Measurements from ENCODE around the gene PAK1. TPM values are rescaled to one million over a fixed set of nuclear protein-coding genes. Genes with fewer than 3 reads are reported as not detected.

The PAK1 gene
- total RNA-seq, 2 experiments from 2014 or later: 56.0 to 59.0 TPM

DNA sequence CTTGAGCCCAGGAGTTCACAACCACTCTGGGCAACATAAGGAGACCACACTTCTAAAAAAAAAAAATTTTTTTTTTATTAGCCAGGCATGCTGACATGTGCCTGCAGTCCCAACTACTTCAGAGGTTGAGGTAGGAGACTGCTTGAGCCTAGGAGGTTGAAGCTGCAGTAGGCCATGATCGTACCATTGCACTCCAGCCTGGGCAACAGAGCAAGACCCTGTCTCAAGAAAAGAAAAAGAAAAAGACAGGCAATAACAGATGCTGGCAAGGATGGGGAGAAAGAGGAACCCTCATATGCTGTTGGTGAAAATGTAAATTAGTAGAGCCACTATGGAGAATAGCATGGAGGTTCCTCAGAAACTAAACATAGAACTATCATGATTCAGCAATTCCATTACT, 64.8 kb downstream of the PAK1 start:
- POLR2A ChIA-PET: no interaction called here
- no peak overlapping the region for H3K4me3 Mint-ChIP-seq
- peaks cover 25% of the 10 kb centered on the region for H3K36me3 Mint-ChIP-seq (ENCODE audit: low read depth)
- CTCF ChIA-PET: no interaction called here
- peaks cover 47% of the 10 kb centered on the region for H3K4me1 Mint-ChIP-seq
- no peak overlapping the region for H3K27ac Mint-ChIP-seq
- no peaks in the 10 kb centered on the region for H3K27me3 Mint-ChIP-seq
- DNase-seq: no peak
- no peaks in the 10 kb centered on the region for H3K9me3 Mint-ChIP-seq

DNA sequence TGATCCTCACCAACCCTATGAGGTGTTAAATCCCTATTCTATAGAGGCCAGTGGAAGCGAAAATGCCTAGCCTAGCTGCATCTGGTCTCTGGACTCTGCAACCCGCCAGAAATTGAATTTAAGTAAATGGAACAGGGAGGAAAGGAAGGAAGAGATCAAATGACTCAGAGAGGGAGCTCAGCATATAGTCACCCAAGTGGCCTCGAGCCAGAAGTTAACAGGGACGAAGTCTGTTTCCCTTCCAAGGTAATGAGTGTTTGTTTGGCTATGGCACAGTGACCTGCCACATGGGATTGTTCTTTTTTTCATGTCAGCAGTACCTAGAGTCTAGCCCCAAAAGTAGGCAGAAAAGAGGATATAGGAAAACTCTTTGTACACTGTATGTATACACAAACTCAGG, 66.3 kb downstream of the PAK1 start:
- POLR2A ChIA-PET: no interaction called here
- H3K27ac Mint-ChIP-seq: no peak overlapping the region
- H3K36me3 Mint-ChIP-seq (ENCODE audit: low read depth): peaks cover 34% of the 10 kb centered on the region
- CTCF ChIA-PET: interaction anchor here (1.0 to 1.3 kb wide), 2 partner anchors 33 to 45 kb away, joined by 3 read pairs; no protein-coding TSS in a partner anchor
- H3K4me3 Mint-ChIP-seq: no peak overlapping the region
- peaks cover 50% of the 10 kb centered on the region for H3K4me1 Mint-ChIP-seq
- H3K9me3 Mint-ChIP-seq: peaks cover 2% of the 10 kb centered on the region
- no peak for DNase-seq
- H3K27me3 Mint-ChIP-seq: no peaks in the 10 kb centered on the region

GRCh38 chr11:77406396-77406795, 67.5 kb downstream of the PAK1 start:
- CTCF ChIA-PET: interaction anchor here (1.3 kb wide), 2 partner anchors 35 to 50 kb away, joined by 3 read pairs; no protein-coding TSS in a partner anchor
- Mint-ChIP-seq H3K4me3 (no peak overlapping the region), H3K36me3 (ENCODE audit: low read depth) (peaks cover 36% of the 10 kb centered on the region), H3K9me3 (peaks cover 2% of the 10 kb centered on the region), H3K27ac (no peak overlapping the region), H3K27me3 (no peaks in the 10 kb centered on the region), H3K4me1 (peaks cover 50% of the 10 kb centered on the region)
- DNase-seq: no peak
- POLR2A ChIA-PET: no interaction called here

DNA sequence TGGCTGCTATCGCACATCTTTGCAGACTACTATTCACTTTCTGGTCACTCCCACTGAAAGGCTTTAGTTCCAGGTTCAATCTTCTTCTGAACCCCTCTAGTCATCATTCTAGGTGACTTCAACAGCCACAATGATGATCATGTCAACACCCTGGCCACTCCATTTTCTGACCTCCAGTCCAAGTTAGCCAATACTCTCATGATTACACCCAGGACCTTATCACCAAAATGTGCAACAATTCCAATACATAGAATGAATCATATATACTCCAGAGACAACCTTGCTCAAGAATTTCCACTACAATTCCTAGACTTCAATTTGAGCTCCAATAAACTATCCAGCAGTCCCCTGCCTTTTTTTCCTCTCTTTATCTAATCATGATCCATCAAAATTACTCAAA, 70.7 kb downstream of the PAK1 start:
- no peak for DNase-seq
- Mint-ChIP-seq H3K36me3 (ENCODE audit: low read depth) (peaks cover 29% of the 10 kb centered on the region), H3K27ac (no peak overlapping the region), H3K4me3 (no peak overlapping the region), H3K27me3 (no peaks in the 10 kb centered on the region), H3K9me3 (peaks cover 2% of the 10 kb centered on the region), H3K4me1 (peaks cover 26% of the 10 kb centered on the region)
- ChIA-PET CTCF (no interaction called here), POLR2A (no interaction called here)

DNA sequence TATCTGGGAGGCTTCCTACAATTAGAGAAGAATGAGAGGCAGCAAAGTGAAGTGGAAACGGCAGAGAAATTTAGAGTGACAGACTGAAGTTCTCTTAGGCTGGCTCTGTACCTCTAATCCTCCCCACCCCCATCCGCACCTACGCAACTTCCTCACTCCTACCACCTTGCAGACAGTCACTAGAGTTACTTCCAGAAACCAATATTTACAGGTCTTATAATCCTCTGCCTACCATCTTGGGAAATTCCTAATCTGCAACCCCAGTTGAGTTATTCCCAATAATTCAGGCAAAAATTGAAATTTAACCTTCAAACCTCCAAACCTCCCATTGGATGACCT, 71.7 kb downstream of the PAK1 start:
- H3K9me3 Mint-ChIP-seq: peaks cover 2% of the 10 kb centered on the region

DNA sequence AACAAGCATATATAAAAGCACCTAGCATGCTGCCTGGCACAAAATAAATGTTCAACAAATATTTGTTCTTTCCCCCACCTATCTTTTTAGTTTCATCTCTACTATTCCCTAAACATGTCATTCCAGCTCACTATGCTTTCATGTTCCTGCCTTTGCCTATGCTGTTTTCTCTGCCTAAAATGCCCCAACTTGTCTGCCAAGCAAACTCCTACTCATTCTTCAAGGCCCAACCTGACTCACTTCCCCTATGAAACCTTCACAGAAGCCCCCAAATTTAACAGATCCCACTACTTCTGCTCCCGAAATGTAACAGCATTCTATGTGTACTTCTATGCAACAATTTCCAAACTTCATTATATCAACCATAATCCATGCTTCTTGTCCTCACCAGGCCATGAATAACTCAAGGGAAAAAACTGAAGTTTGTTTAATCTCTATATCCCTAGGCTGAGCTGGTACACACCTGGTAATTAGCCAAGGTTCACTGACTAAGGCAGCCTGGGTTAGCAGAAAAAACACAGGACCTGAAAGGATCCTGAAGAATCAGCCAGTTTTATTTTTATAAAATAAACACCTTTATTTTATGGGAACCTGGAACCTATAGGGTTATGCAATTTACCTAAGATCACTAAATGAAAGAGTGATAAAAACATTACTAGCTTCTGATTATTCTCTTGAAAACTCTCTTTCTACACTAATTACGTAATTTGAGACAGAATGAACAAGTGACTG, 72.2 kb downstream of the PAK1 start:
- H3K36me3 Mint-ChIP-seq (ENCODE audit: low read depth): peaks cover 24% of the 10 kb centered on the region
- no peak overlapping the region for H3K27ac Mint-ChIP-seq
- DNase-seq: no peak
- ChIA-PET CTCF (interaction anchor here (1.5 kb wide), 1 partner anchor 13 kb away, joined by 4 read pairs; no protein-coding TSS in a partner anchor), POLR2A (no interaction called here)
- peaks cover 18% of the 10 kb centered on the region for H3K4me1 Mint-ChIP-seq
- H3K4me3 Mint-ChIP-seq: no peak overlapping the region
- H3K27me3 Mint-ChIP-seq: no peaks in the 10 kb centered on the region
- H3K9me3 Mint-ChIP-seq: peaks cover 2% of the 10 kb centered on the region

More for the DNA sequence above, 71.7 kb downstream of the PAK1 start:
- H3K4me3 Mint-ChIP-seq: no peak overlapping the region
- POLR2A ChIA-PET: no interaction called here
- no peak for DNase-seq
- CTCF ChIA-PET: interaction anchor here (1.5 kb wide), 1 partner anchor 12 kb away, joined by 4 read pairs; no protein-coding TSS in a partner anchor
- no peak overlapping the region for H3K27ac Mint-ChIP-seq
- peaks cover 26% of the 10 kb centered on the region for H3K36me3 Mint-ChIP-seq (ENCODE audit: low read depth)
- H3K4me1 Mint-ChIP-seq: peaks cover 18% of the 10 kb centered on the region
- no peaks in the 10 kb centered on the region for H3K27me3 Mint-ChIP-seq

DNA sequence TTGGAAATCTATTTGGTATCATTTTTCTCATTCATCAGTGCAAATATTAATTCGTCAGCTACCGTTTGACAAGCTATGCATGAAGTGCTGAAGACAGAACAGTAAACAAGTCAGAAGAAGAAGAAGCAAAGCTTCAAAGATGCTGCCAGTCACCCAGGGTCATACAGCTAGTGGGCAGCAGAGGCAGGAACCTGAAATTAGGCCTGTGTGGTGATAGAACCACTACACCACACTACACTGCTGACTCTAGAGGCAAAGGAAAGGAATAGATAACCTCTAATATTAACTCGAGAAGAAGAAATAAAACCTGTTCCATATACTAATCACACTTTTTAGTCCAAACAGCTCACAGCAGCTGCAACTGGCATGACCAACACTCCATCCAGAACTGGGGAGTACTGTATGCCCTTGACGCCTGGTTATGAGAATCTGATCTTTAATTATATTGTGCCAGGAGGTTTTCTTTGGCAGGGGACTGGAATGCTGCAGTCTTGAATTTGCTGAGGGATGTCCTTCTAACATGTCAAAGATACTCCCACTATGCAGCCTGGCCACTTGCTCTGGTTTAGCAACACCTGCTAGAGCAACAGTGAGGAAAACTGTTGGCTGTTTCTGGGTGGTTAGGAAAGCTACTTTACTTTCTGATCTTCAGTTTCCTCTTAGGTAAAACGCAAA, 73.0 kb downstream of the PAK1 start:
- Mint-ChIP-seq H3K4me1 (peaks cover 18% of the 10 kb centered on the region), H3K9me3 (peaks cover 2% of the 10 kb centered on the region), H3K36me3 (ENCODE audit: low read depth) (peaks cover 23% of the 10 kb centered on the region), H3K4me3 (no peak overlapping the region), H3K27ac (no peak overlapping the region), H3K27me3 (no peaks in the 10 kb centered on the region)
- no peak for DNase-seq
- POLR2A ChIA-PET: no interaction called here
- CTCF ChIA-PET: interaction anchor here (0.5 kb wide), 1 partner anchor 9 kb away, joined by 3 read pairs; no protein-coding TSS in a partner anchor

GRCh38 chr11:77400271-77400670, 73.6 kb downstream of the PAK1 start:
- DNase-seq: no peak
- H3K27ac Mint-ChIP-seq: no peak overlapping the region
- peaks cover 2% of the 10 kb centered on the region for H3K9me3 Mint-ChIP-seq
- no peak overlapping the region for H3K4me3 Mint-ChIP-seq
- POLR2A ChIA-PET: no interaction called here
- H3K36me3 Mint-ChIP-seq (ENCODE audit: low read depth): peaks cover 23% of the 10 kb centered on the region
- H3K4me1 Mint-ChIP-seq: peaks cover 18% of the 10 kb centered on the region
- CTCF ChIA-PET: interaction anchor here (0.5 kb wide), 1 partner anchor 10 kb away, joined by 3 read pairs; no protein-coding TSS in a partner anchor
- no peaks in the 10 kb centered on the region for H3K27me3 Mint-ChIP-seq

- Mint-ChIP-seq H3K27ac (no peak overlapping the region), H3K36me3 (ENCODE audit: low read depth) (peaks cover 13% of the 10 kb centered on the region), H3K9me3 (no peaks in the 10 kb centered on the region), H3K27me3 (no peaks in the 10 kb centered on the region), H3K4me3 (no peak overlapping the region), H3K4me1 (peaks cover 9% of the 10 kb centered on the region)
- POLR2A ChIA-PET: no interaction called here
- DNase-seq: no peak
- CTCF ChIA-PET: interaction anchor here (0.6 kb wide), 1 partner anchor 215 kb away, joined by 3 read pairs; no protein-coding TSS in a partner anchor
Measured at GRCh38 chr11:77397631-77398030, 76.3 kb downstream of the PAK1 start.

- Mint-ChIP-seq H3K4me1 (peaks cover 5% of the 10 kb centered on the region), H3K27me3 (no peaks in the 10 kb centered on the region), H3K27ac (no peak overlapping the region), H3K4me3 (no peak overlapping the region), H3K9me3 (no peaks in the 10 kb centered on the region), H3K36me3 (ENCODE audit: low read depth) (peaks cover 13% of the 10 kb centered on the region)
- no peak for DNase-seq
- POLR2A ChIA-PET: no interaction called here
- CTCF ChIA-PET: interaction anchor here (0.6 kb wide), 1 partner anchor 214 kb away, joined by 3 read pairs; no protein-coding TSS in a partner anchor
Measured at GRCh38 chr11:77396911-77397310, 77.0 kb downstream of the PAK1 start.

DNA sequence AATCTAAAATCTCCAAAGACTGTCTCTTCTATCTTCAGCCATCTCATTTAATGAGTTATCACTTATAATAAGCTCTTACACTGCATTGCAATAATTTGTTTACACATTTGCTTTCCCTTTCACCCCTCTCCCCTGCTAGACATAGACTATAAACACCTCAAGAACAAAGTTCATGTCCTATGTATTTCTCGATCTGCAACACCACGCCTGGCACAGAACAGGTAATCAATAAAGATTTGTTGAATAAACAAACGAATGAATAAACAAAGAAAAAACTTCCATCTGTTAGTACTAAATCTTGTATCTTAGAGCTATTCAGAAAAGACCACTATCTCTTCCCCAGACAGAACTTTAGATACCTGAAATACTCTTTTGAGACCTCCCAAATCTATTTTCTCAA, 77.6 kb downstream of the PAK1 start:
- Mint-ChIP-seq H3K36me3 (ENCODE audit: low read depth) (peaks cover 13% of the 10 kb centered on the region), H3K4me3 (no peak overlapping the region), H3K27me3 (no peaks in the 10 kb centered on the region), H3K4me1 (peaks cover 1% of the 10 kb centered on the region), H3K9me3 (no peaks in the 10 kb centered on the region), H3K27ac (no peak overlapping the region)
- CTCF ChIA-PET: no interaction called here
- POLR2A ChIA-PET: no interaction called here
- no peak for DNase-seq

DNA sequence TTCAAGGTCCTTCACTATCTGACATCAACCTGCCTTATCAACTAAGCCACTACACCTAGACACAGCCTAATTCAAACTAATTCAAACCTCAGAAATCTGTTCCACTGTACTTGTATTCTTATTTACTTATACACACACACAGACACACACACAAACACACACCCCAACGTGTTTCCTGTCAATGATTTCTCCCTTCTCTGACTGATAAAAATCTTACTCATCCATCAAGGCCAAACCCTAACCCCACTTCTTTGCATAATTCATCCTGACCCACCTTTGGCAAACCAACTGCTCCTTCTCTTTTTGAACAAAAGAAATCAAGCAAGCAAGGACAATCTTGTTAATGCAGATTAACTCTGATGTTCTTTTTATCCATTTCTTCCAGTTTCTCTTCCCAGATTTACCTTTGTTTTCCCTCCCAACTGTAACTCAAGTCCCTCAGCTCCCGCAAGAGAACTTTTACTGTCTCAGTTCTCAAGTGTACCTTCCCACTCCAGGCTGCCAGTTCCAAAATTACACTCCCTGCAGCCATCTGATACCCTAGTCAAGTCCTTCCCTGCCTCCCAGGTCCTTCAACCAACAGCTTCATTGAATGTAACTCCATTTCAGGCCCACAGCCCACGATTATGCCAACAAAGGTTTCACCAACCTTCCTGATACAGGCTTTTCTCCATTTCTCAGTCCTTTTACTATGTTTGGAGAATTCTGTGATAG, 78.3 kb downstream of the PAK1 start:
- H3K36me3 Mint-ChIP-seq (ENCODE audit: low read depth): peaks cover 20% of the 10 kb centered on the region

DNA sequence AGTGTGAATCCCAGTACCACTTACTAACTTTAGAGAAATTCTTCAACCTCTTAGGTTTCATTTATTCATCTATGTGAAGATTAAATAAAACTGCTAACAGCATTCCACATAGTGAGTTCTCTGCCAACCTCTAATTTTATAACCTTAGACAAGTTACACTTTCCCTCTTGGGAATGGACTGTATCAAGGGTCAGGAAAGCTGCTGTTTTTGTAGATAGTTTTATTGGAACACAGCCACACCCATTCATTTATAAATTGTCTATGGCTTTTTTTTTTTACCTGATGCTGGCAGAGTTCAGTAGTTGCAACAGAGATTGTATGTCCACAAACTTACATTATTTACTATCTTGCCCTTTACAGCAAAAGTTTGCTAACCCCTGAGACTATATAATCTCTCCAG, 81.1 kb downstream of the PAK1 start:
- H3K27ac Mint-ChIP-seq: no peak overlapping the region
- CTCF ChIA-PET: interaction anchor here (0.7 to 1.0 kb wide), 2 partner anchors 11 to 14 kb away, joined by 3 to 5 read pairs; no protein-coding TSS in a partner anchor
- H3K36me3 Mint-ChIP-seq (ENCODE audit: low read depth): peaks cover 16% of the 10 kb centered on the region
- H3K4me3 Mint-ChIP-seq: no peak overlapping the region
- no peaks in the 10 kb centered on the region for H3K27me3 Mint-ChIP-seq
- no peaks in the 10 kb centered on the region for H3K9me3 Mint-ChIP-seq
- H3K4me1 Mint-ChIP-seq: peaks cover 3% of the 10 kb centered on the region
- POLR2A ChIA-PET: no interaction called here
- DNase-seq: no peak

More for the DNA sequence above, 78.3 kb downstream of the PAK1 start:
- POLR2A ChIA-PET: no interaction called here
- H3K4me1 Mint-ChIP-seq: peaks cover 1% of the 10 kb centered on the region
- H3K4me3 Mint-ChIP-seq: no peak overlapping the region
- CTCF ChIA-PET: interaction anchor here (0.5 kb wide), 1 partner anchor 205 kb away, joined by 3 read pairs; no protein-coding TSS in a partner anchor
- no peaks in the 10 kb centered on the region for H3K9me3 Mint-ChIP-seq
- DNase-seq: no peak
- no peaks in the 10 kb centered on the region for H3K27me3 Mint-ChIP-seq
- no peak overlapping the region for H3K27ac Mint-ChIP-seq

All from activated CD4-positive, alpha-beta T cell treated with anti-CD3 and anti-CD28 coated beads, Interleukin-2, amount 10 ng/mL, durations not matched to agents 7 days and 5 days (primary cell).